Bronchial epithelial cell (primary cell): ENCODE measurements around the gene BTBD16. TPM values are rescaled to one million over a fixed set of nuclear protein-coding genes. Genes with fewer than 3 reads are reported as not detected.

Experiments
- DNase-seq: peaks from one replicate; pipeline ENCODE4 v3.0.0-alpha.2; 2010; ENCODE audit warnings: low read depth
- FAIRE-seq: peaks from 2 replicates; lab custom pipeline; 2011; peaks lifted over from hg19 to GRCh38; lab: Jason Lieb, UNC
- H3K27me3 ChIP-seq: 2 replicates; pipeline ENCODE4 v1.5.1; 2011; ENCODE audit warnings: low read length; ENCODE audit not compliant: control insufficient read depth, insufficient read depth
- H3K36me3 ChIP-seq: 2 replicates; pipeline ENCODE4 v1.5.1; 2011; ENCODE audit warnings: low read length; ENCODE audit not compliant: control insufficient read depth, insufficient read depth
- H3K4me3 ChIP-seq: 2 replicates; pipeline ENCODE4 v1.5.1; 2011; ENCODE audit warnings: mild to moderate bottlenecking, low read depth, low read length, control low read depth
- CTCF ChIP-seq: IDR thresholded peaks from 2 replicates; pipeline ENCODE4 v1.5.1; 2011; ENCODE audit warnings: mild to moderate bottlenecking, moderate library complexity, low read length, control low read depth, inconsistent platforms; ENCODE audit not compliant: insufficient read depth, severe bottlenecking
- total RNA-seq: library from RNA; depleted of rRNA; stranded (reverse); fragments of >200 nt; gene quantifications from 2 replicates; pipeline ENCODE4 v1.2.1, GENCODE V29; 2014

Gene BTBD16
- total RNA-seq, 1 donor from 2014 or later: 0.26 TPM

GRCh38 chr10:122302315-122302714, 31.2 kb downstream of the BTBD16 start:
- Histone ChIP-seq H3K4me3 (no peak overlapping the region), H3K36me3 (no peaks in the 10 kb centered on the region), H3K27me3 (no peaks in the 10 kb centered on the region)
- no peak for FAIRE-seq
- no peak for DNase-seq
- no peak for TF ChIP-seq CTCF

GRCh38 chr10:122303271-122304053, 32.4 kb downstream of the BTBD16 start:
- no peaks in the 10 kb centered on the region for H3K36me3 ChIP-seq
- no peaks in the 10 kb centered on the region for H3K27me3 ChIP-seq
- DNase-seq (no peak), FAIRE-seq (no peak)
- no peak for TF ChIP-seq CTCF
- H3K4me3 ChIP-seq: no peak overlapping the region

GRCh38 chr10:122304054-122304579, 33.0 kb downstream of the BTBD16 start:
- H3K4me3 ChIP-seq: no peak overlapping the region
- no peak for TF ChIP-seq CTCF
- DNase-seq (no peak), FAIRE-seq (no peak)
- no peaks in the 10 kb centered on the region for H3K27me3 ChIP-seq
- H3K36me3 ChIP-seq: no peaks in the 10 kb centered on the region

GRCh38 chr10:122306282-122306681, 35.2 kb downstream of the BTBD16 start:
- DNase-seq (no peak), FAIRE-seq (no peak)
- no peak for TF ChIP-seq CTCF
- Histone ChIP-seq H3K27me3 (no peaks in the 10 kb centered on the region), H3K4me3 (no peak overlapping the region), H3K36me3 (no peaks in the 10 kb centered on the region)

- no peaks in the 10 kb centered on the region for H3K27me3 ChIP-seq
- FAIRE-seq: no peak
- no peak for DNase-seq
- H3K4me3 ChIP-seq: no peak overlapping the region
- H3K36me3 ChIP-seq: no peaks in the 10 kb centered on the region
- no peak for TF ChIP-seq CTCF
These were observed 35.6 kb downstream of the BTBD16 start for GRCh38 chr10:122306744-122307143.
